GM12865 (cell line): ENCODE measurements around the gene RFNG.

Experiments
- DNase-seq: peaks from one replicate; pipeline ENCODE4 v3.0.0; 2010; ENCODE audit warnings: low read depth
- H3K4me3 ChIP-seq: 2 replicates; pipeline ENCODE4 v1.5.1; 2011; ENCODE audit warnings: mild to moderate bottlenecking, low read depth, low read length, control low read depth
- CTCF ChIP-seq: IDR thresholded peaks from 2 replicates; pipeline ENCODE4 v1.5.1; 2011; ENCODE audit warnings: low read length, control low read depth, low read depth, inconsistent platforms; ENCODE audit not compliant: insufficient read depth; ENCODE audit errors: missing control alignments

RFNG gene

GRCh38 chr17:82006468-82007227 lies 45.0 kb downstream of the RFNG start:
- DNase-seq: no peak

GRCh38 chr17:82005701-82006348 lies 45.8 kb downstream of the RFNG start:
- no peak for TF ChIP-seq CTCF
- no peak overlapping the region for H3K4me3 ChIP-seq
- DNase-seq: no peak

More at GRCh38 chr17:82006468-82007227, 45.0 kb downstream of the RFNG start:
- no peak overlapping the region for H3K4me3 ChIP-seq
- TF ChIP-seq CTCF: no peak

GRCh38 chr17:82004517-82005455 lies 46.8 kb downstream of the RFNG start:
- H3K4me3 ChIP-seq: no peak overlapping the region
- TF ChIP-seq CTCF: no peak
- DNase-seq: no peak

- H3K4me3 ChIP-seq: no peak overlapping the region
- no peak for TF ChIP-seq CTCF
- DNase-seq: no peak
Observed at GRCh38 chr17:82003411-82004381, 47.9 kb downstream of the RFNG start.

GRCh38 chr17:82001571-82002056 lies 50.0 kb downstream of the RFNG start:
- TF ChIP-seq CTCF: no peak
- H3K4me3 ChIP-seq: no peak overlapping the region
- DNase-seq: no peak
